Activated T-cell treated with anti-CD3 and anti-CD28 coated beads, Interleukin-2, amount 50 U/mL, for 72 hours (primary cell): Measurements from ENCODE around the gene ASTN2. TPM values are rescaled to one million over a fixed set of nuclear protein-coding genes. Genes with fewer than 3 reads are reported as not detected.
"Not testable (repeated sequence)": the region's sequence is repeated elsewhere in the genome, so short reads cannot be mapped to it uniquely, and the experiment has no call there.

Source experiments
- ATAC-seq, 2 donors: fragments of 150-1000 bp; cut with Tn5 transposase; replicated peaks in 1 of 2; 2 replicates each; pipeline ENCODE4 v1.10.0; 2021; ENCODE audit warnings: moderate library complexity in 2 of 2, mild to moderate bottlenecking in 1 of 2
- DNase-seq, 2 donors: peaks; one replicate each; pipeline ENCODE4 v3.0.0; 2021 to 2022; ENCODE audit warnings: mixed read lengths in 1 of 2
- H3K27ac Mint-ChIP-seq: one replicate; pipeline ENCODE4 v1.8.0; 2022; ENCODE audit warnings: mild to moderate bottlenecking, moderate library complexity, mixed read lengths
- H3K27me3 Mint-ChIP-seq: one replicate; pipeline ENCODE4 v1.8.0; 2022; ENCODE audit warnings: low read depth, mixed read lengths
- H3K36me3 Mint-ChIP-seq, 2 donors: one replicate each; pipeline ENCODE4 v1.8.0; 2022; ENCODE audit warnings: mixed read lengths in 2 of 2, mild to moderate bottlenecking in 1 of 2; ENCODE audit not compliant: insufficient read depth in 2 of 2
- H3K4me1 Mint-ChIP-seq: one replicate; pipeline ENCODE4 v1.8.0; 2022; ENCODE audit warnings: low read depth, mixed read lengths
- H3K4me3 Mint-ChIP-seq, 2 donors: one replicate each; pipeline ENCODE4 v1.8.0; 2022; ENCODE audit warnings: mild to moderate bottlenecking in 2 of 2, mixed read lengths in 2 of 2, moderate library complexity in 2 of 2
- H3K9me3 Mint-ChIP-seq, 2 donors: one replicate each; pipeline ENCODE4 v1.8.0; 2022; ENCODE audit warnings: mixed read lengths in 2 of 2
- total RNA-seq, 2 donors: library from RNA; stranded (reverse); gene quantifications; one replicate each; pipeline ENCODE4 v1.2.3, GENCODE V29; 2022

The ASTN2 gene
- total RNA-seq, 2 donors from 2014 or later: 4.2 to 5.6 TPM

DNA sequence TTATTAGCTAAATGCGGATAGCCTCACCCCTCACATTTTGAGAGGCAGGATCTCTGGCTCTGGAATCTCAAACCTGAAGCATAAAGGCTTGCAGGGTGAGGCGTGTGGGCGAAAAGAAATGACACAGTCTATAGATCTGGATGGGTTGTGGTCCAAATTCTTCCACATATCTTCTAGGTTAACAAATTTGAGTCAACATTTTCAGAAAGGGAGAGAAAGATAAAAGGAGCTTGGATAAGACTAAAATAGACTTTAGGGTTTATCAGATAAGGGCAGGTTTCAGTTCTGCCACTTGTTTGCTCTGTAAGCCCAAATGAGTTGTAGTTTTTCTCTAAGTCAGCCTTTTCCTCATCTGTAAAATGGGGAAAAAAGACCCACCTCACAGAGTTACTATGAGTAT, 506.9 kb downstream of the ASTN2 start:
- H3K36me3 Mint-ChIP-seq: no peaks in the 10 kb centered on the region
- no peaks in the 10 kb centered on the region for H3K4me1 Mint-ChIP-seq
- H3K9me3 Mint-ChIP-seq: peaks cover 1 to 4% of the 10 kb centered on the region in 2 donors
- no peak for ATAC-seq
- no peak overlapping the region for H3K4me3 Mint-ChIP-seq
- no peak overlapping the region for H3K27ac Mint-ChIP-seq
- DNase-seq: no peak
- H3K27me3 Mint-ChIP-seq: no peaks in the 10 kb centered on the region

- H3K36me3 Mint-ChIP-seq: peaks cover 0 to 1% of the 10 kb centered on the region in 2 donors
- H3K27ac Mint-ChIP-seq: no peak overlapping the region
- no peaks in the 10 kb centered on the region for H3K4me1 Mint-ChIP-seq
- DNase-seq (no peak), ATAC-seq (no peak)
- no peak overlapping the region for H3K4me3 Mint-ChIP-seq
- H3K27me3 Mint-ChIP-seq: no peaks in the 10 kb centered on the region
- H3K9me3 Mint-ChIP-seq: peaks cover 4 to 7% of the 10 kb centered on the region in 2 donors
These were observed 509.7 kb downstream of the ASTN2 start for GRCh38 chr9:116905171-116905588.

GRCh38 chr9:116904165-116904564, 510.7 kb downstream of the ASTN2 start:
- ATAC-seq (no peak), DNase-seq (no peak)
- H3K4me1 Mint-ChIP-seq: no peaks in the 10 kb centered on the region
- peaks cover 0 to 3% of the 10 kb centered on the region in 2 donors for H3K36me3 Mint-ChIP-seq
- no peak overlapping the region for H3K4me3 Mint-ChIP-seq
- no peaks in the 10 kb centered on the region for H3K27me3 Mint-ChIP-seq
- H3K9me3 Mint-ChIP-seq: peaks cover 10 to 12% of the 10 kb centered on the region in 2 donors
- H3K27ac Mint-ChIP-seq: no peak overlapping the region

GRCh38 chr9:116901260-116901659, 513.6 kb downstream of the ASTN2 start:
- no peaks in the 10 kb centered on the region for H3K27me3 Mint-ChIP-seq
- ATAC-seq: no peak
- H3K27ac Mint-ChIP-seq: no peak overlapping the region
- H3K9me3 Mint-ChIP-seq: peaks cover 9 to 12% of the 10 kb centered on the region in 2 donors
- H3K4me3 Mint-ChIP-seq: no peak overlapping the region
- no peak for DNase-seq
- peaks cover 0 to 3% of the 10 kb centered on the region in 2 donors for H3K36me3 Mint-ChIP-seq
- H3K4me1 Mint-ChIP-seq: no peaks in the 10 kb centered on the region

GRCh38 chr9:116900543-116900942, 514.3 kb downstream of the ASTN2 start:
- Mint-ChIP-seq H3K27ac (no peak overlapping the region), H3K36me3 (peaks cover 0 to 5% of the 10 kb centered on the region in 2 donors), H3K4me3 (no peak overlapping the region), H3K4me1 (no peaks in the 10 kb centered on the region), H3K27me3 (no peaks in the 10 kb centered on the region), H3K9me3 (peaks cover 9 to 12% of the 10 kb centered on the region in 2 donors)
- ATAC-seq (no peak), DNase-seq (no peak)

DNA sequence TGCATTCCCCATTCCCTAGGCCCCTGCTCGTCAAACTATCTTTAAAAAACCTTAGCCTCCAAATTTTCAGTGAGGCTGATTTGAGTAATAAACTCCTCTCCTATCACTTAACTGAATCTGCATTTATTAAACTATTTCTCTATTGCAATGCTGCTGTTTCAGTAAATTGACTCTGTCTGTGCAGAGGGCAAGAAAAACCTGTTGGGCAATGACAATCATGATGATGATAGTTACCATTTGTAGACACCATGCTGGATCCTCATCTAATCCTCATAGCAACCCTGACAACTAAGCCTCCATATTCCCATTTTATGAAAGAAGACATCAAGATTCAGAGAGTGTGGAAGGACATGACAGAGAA, 514.9 kb downstream of the ASTN2 start:
- H3K27ac Mint-ChIP-seq: no peak overlapping the region
- ATAC-seq (no peak), DNase-seq (no peak)
- H3K4me3 Mint-ChIP-seq: no peak overlapping the region
- peaks cover 9 to 12% of the 10 kb centered on the region in 2 donors for H3K9me3 Mint-ChIP-seq
- H3K36me3 Mint-ChIP-seq: peaks cover 0 to 5% of the 10 kb centered on the region in 2 donors
- H3K4me1 Mint-ChIP-seq: no peaks in the 10 kb centered on the region
- no peaks in the 10 kb centered on the region for H3K27me3 Mint-ChIP-seq

- Mint-ChIP-seq H3K27ac (no peak overlapping the region), H3K9me3 (peaks cover 9 to 12% of the 10 kb centered on the region in 2 donors), H3K4me3 (no peak overlapping the region), H3K27me3 (no peaks in the 10 kb centered on the region), H3K36me3 (peaks cover 0 to 5% of the 10 kb centered on the region in 2 donors), H3K4me1 (no peaks in the 10 kb centered on the region)
- ATAC-seq: no peak
- DNase-seq: no peak
These were observed 515.4 kb downstream of the ASTN2 start for GRCh38 chr9:116899337-116900006.

DNA sequence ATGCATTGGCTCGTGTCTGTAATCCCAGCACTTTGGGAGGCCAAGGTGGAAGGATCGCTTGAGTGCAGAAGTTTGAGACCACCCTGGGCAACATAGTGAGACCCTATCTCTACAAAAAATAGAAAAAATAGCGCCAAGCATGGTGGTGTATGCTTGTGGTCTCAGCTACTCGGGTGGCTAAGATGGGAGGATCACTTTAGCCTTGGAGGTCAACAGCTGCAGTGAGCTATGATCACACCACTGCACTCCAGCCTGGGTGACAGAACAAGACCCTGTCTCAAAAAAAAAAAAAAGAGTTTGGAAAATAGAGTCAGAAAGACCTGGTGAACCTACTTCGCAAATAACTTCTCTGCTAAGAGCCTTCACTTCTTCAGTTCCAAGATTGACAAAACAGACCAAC, 516.7 kb downstream of the ASTN2 start:
- H3K9me3 Mint-ChIP-seq: peaks cover 11 to 13% of the 10 kb centered on the region in 2 donors
- H3K4me3 Mint-ChIP-seq, ATAC-seq, H3K4me1 Mint-ChIP-seq, H3K27ac Mint-ChIP-seq, DNase-seq, H3K27me3 Mint-ChIP-seq, H3K36me3 Mint-ChIP-seq: not testable (repeated sequence)

GRCh38 chr9:116897201-116897600, 517.7 kb downstream of the ASTN2 start:
- Mint-ChIP-seq H3K27me3 (no peaks in the 10 kb centered on the region), H3K27ac (no peak overlapping the region), H3K36me3 (peaks cover 0 to 5% of the 10 kb centered on the region in 2 donors), H3K4me3 (no peak overlapping the region), H3K4me1 (no peaks in the 10 kb centered on the region), H3K9me3 (peaks cover 8 to 13% of the 10 kb centered on the region in 2 donors)
- DNase-seq: no peak
- no peak for ATAC-seq

DNA sequence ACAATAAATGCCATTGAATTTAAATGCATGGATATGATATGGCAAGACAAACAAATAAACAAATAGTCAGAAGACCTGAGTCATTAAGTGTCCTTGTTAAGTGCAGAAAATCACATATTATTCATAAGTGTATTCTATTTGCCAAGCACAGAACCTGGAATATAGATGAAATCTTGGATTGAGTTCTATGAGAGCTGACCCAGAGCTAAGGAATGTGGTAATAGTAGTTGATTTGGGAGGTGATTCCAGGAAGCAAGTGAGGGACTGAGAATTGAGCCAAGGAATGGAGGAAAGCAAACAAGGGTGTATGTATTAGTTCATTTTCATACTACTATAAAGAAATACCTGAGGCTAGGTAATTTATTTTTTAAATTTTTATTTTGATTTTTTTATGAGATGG, 518.9 kb downstream of the ASTN2 start:
- ATAC-seq (no peak), DNase-seq (no peak)
- H3K4me1 Mint-ChIP-seq: no peaks in the 10 kb centered on the region
- no peak overlapping the region for H3K4me3 Mint-ChIP-seq
- peaks cover 0 to 4% of the 10 kb centered on the region in 2 donors for H3K36me3 Mint-ChIP-seq
- no peaks in the 10 kb centered on the region for H3K27me3 Mint-ChIP-seq
- no peak overlapping the region for H3K27ac Mint-ChIP-seq
- H3K9me3 Mint-ChIP-seq: peaks cover 7 to 12% of the 10 kb centered on the region in 2 donors

DNA sequence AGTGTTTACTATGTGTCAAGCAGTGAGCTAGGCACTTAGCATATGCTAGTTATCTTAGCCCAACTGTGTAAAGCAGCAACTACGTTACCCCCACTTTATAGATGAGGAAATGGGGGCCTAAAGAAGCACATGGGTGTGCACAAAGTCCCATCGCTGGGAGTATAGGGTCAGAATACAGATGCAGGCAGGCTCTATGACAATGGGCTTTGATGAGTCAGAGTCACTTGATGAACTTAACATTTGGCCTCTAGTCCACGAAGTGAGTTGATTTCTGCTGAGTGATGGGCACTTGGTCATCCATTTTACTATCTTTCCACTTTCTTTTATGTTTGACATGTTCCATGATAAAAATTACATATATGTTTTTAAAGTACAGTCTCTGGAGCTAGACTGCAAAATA, 523.4 kb downstream of the ASTN2 start:
- no peak overlapping the region for H3K4me3 Mint-ChIP-seq
- no peak for DNase-seq
- ATAC-seq: no peak
- H3K9me3 Mint-ChIP-seq: peaks cover 0 to 4% of the 10 kb centered on the region in 2 donors
- peaks cover 0 to 2% of the 10 kb centered on the region in 2 donors for H3K36me3 Mint-ChIP-seq
- H3K27me3 Mint-ChIP-seq: no peaks in the 10 kb centered on the region
- no peaks in the 10 kb centered on the region for H3K4me1 Mint-ChIP-seq
- no peak overlapping the region for H3K27ac Mint-ChIP-seq

- not testable (repeated sequence) for H3K27ac Mint-ChIP-seq, DNase-seq, H3K4me1 Mint-ChIP-seq, ATAC-seq, H3K4me3 Mint-ChIP-seq, H3K36me3 Mint-ChIP-seq, H3K9me3 Mint-ChIP-seq, H3K27me3 Mint-ChIP-seq
These were observed 526.4 kb downstream of the ASTN2 start for GRCh38 chr9:116888476-116888875.

DNA sequence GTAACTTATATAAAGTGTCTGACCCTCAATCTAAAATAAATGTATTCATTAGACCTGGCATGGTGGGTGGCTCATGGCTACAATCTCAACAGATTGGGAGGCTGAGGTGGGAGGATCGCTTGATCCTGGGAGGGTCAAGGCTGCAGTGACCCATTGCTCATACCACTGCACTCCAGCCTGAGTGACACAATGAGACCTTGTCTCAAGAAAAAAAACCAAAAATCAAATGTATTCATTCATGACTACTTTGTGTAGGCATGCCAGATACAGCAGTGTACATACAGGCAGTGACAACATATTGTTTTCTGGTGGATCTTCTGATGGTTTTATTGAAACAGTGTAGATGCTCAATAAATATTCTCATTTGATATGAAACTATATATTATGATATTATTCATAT, 526.8 kb downstream of the ASTN2 start:
- DNase-seq: no peak
- no peak overlapping the region for H3K4me3 Mint-ChIP-seq
- H3K36me3 Mint-ChIP-seq: no peaks in the 10 kb centered on the region
- H3K9me3 Mint-ChIP-seq: no peaks in the 10 kb centered on the region
- no peak overlapping the region for H3K27ac Mint-ChIP-seq
- no peaks in the 10 kb centered on the region for H3K4me1 Mint-ChIP-seq
- no peak for ATAC-seq
- no peaks in the 10 kb centered on the region for H3K27me3 Mint-ChIP-seq

GRCh38 chr9:116883676-116884075, 531.2 kb downstream of the ASTN2 start:
- no peaks in the 10 kb centered on the region for H3K4me1 Mint-ChIP-seq
- H3K27ac Mint-ChIP-seq: no peak overlapping the region
- H3K9me3 Mint-ChIP-seq: no peaks in the 10 kb centered on the region

More at GRCh38 chr9:116883676-116884075, 531.2 kb downstream of the ASTN2 start:
- H3K4me3 Mint-ChIP-seq: no peak overlapping the region
- ATAC-seq (no peak), DNase-seq (no peak)
- no peaks in the 10 kb centered on the region for H3K36me3 Mint-ChIP-seq
- no peaks in the 10 kb centered on the region for H3K27me3 Mint-ChIP-seq
